Measurements from ENCODE around the gene ATAD2B.

Gene ATAD2B

GRCh38 chr2:23867449-23867848 is 59.5 kb downstream of the ATAD2B start:
- H3K27me3 ChIP-seq (ENCODE audit: control insufficient read depth in 3 of 3, insufficient read depth in 3 of 3, low read depth in 1 of 3, low read length in 3 of 3): no peaks in the 10 kb centered on the region
- no peak overlapping the region for H3K27ac ChIP-seq (replicated peaks; ENCODE audit: low read length)
- H3K23ac ChIP-seq (ENCODE audit: low read depth, low read length, poor library complexity): no peak overlapping the region
- no peak overlapping the region for H3K18ac ChIP-seq (ENCODE audit: low read length)
- H3K36me3 ChIP-seq (replicated peaks in 1 of 2; ENCODE audit: control insufficient read depth in 2 of 2, insufficient read depth in 2 of 2, low read length in 2 of 2): peaks cover 5 to 88% of the 10 kb centered on the region in 2 donors
- H3K4ac ChIP-seq (ENCODE audit: low read length): no peak overlapping the region
- H3K79me1 ChIP-seq (ENCODE audit: low read depth, low read length): no peaks in the 10 kb centered on the region
- no peak overlapping the region for H2BK5ac ChIP-seq (ENCODE audit: low read length)
- no peak overlapping the region for H3K4me2 ChIP-seq (ENCODE audit: insufficient read depth, low read length, poor library complexity, severe bottlenecking)
- H3K14ac ChIP-seq (ENCODE audit: low read length): no peak overlapping the region
- H4K8ac ChIP-seq (ENCODE audit: low read depth, low read length): no peak overlapping the region
- H3K4me3 ChIP-seq (ENCODE audit: low read length in 2 of 2): no peak overlapping the region
- no peak overlapping the region for H2AK5ac ChIP-seq (ENCODE audit: low read depth, low read length)
- no peak overlapping the region for H2BK12ac ChIP-seq (ENCODE audit: low read length)
- no peak overlapping the region for H2AFZ ChIP-seq (ENCODE audit: low read length)
- WGBS, 2 donors (ENCODE audit: extremely low coverage in 2 of 2, insufficient read length in 2 of 2, insufficient replicate concordance in 1 of 2): no CpG with 5 or more reads among the region's 2 CpGs
- no peak for DNase-seq (ENCODE audit: low spot score)
- no peak overlapping the region for H3K9ac ChIP-seq (ENCODE audit: low read depth, low read length, poor library complexity)
- no peaks in the 10 kb centered on the region for H3K9me3 ChIP-seq (replicated peaks in 1 of 2; ENCODE audit: control insufficient read depth in 2 of 2, insufficient read depth in 1 of 2, low read depth in 1 of 2, low read length in 2 of 2)
- no peak overlapping the region for H2BK15ac ChIP-seq (ENCODE audit: low read length)
- H2BK120ac ChIP-seq (ENCODE audit: low read depth, low read length): no peak overlapping the region
- H3K4me1 ChIP-seq (ENCODE audit: control insufficient read depth in 2 of 2, insufficient read depth in 1 of 2, low read depth in 1 of 2, low read length in 2 of 2): no peaks in the 10 kb centered on the region
- no peak overlapping the region for H4K91ac ChIP-seq (ENCODE audit: low read depth, low read length, poor library complexity)

- Histone ChIP-seq H2BK120ac (ENCODE audit: low read depth, low read length) (no peak overlapping the region), H3K79me1 (ENCODE audit: low read depth, low read length) (no peaks in the 10 kb centered on the region), H3K14ac (ENCODE audit: low read length) (no peak overlapping the region), H4K8ac (ENCODE audit: low read depth, low read length) (no peak overlapping the region), H2BK12ac (ENCODE audit: low read length) (no peak overlapping the region), H3K27ac (replicated peaks; ENCODE audit: low read length) (no peak overlapping the region), H3K4me2 (ENCODE audit: insufficient read depth, low read length, poor library complexity, severe bottlenecking) (no peak overlapping the region), H3K23ac (ENCODE audit: low read depth, low read length, poor library complexity) (no peak overlapping the region), H2AK5ac (ENCODE audit: low read depth, low read length) (no peak overlapping the region), H3K4ac (ENCODE audit: low read length) (no peak overlapping the region), H3K36me3 (replicated peaks in 1 of 2; ENCODE audit: control insufficient read depth in 2 of 2, insufficient read depth in 2 of 2, low read length in 2 of 2) (peaks cover 4 to 90% of the 10 kb centered on the region in 2 donors), H3K9ac (ENCODE audit: low read depth, low read length, poor library complexity) (no peak overlapping the region), H3K4me1 (ENCODE audit: control insufficient read depth in 2 of 2, insufficient read depth in 1 of 2, low read depth in 1 of 2, low read length in 2 of 2) (no peaks in the 10 kb centered on the region), H3K27me3 (ENCODE audit: control insufficient read depth in 3 of 3, insufficient read depth in 3 of 3, low read depth in 1 of 3, low read length in 3 of 3) (no peaks in the 10 kb centered on the region), H3K18ac (ENCODE audit: low read length) (no peak overlapping the region), H3K9me3 (replicated peaks in 1 of 2; ENCODE audit: control insufficient read depth in 2 of 2, insufficient read depth in 1 of 2, low read depth in 1 of 2, low read length in 2 of 2) (no peaks in the 10 kb centered on the region), H2AFZ (ENCODE audit: low read length) (no peak overlapping the region), H4K91ac (ENCODE audit: low read depth, low read length, poor library complexity) (no peak overlapping the region), H3K4me3 (ENCODE audit: low read length in 2 of 2) (no peak overlapping the region), H2BK5ac (ENCODE audit: low read length) (no peak overlapping the region), H2BK15ac (ENCODE audit: low read length) (no peak overlapping the region)
- WGBS, 2 donors (ENCODE audit: extremely low coverage in 2 of 2, insufficient read length in 2 of 2, insufficient replicate concordance in 1 of 2): no CpG with 5 or more reads among the region's 8 CpGs
- DNase-seq (ENCODE audit: low spot score): no peak
These were observed 64.1 kb downstream of the ATAD2B start for GRCh38 chr2:23862716-23863426.

- H3K36me3 ChIP-seq (replicated peaks in 1 of 2; ENCODE audit: control insufficient read depth in 2 of 2, insufficient read depth in 2 of 2, low read length in 2 of 2): peaks cover 3 to 87% of the 10 kb centered on the region in 2 donors
- no CpG with 5 or more reads among the region's 4 CpGs for WGBS, 2 donors (ENCODE audit: extremely low coverage in 2 of 2, insufficient read length in 2 of 2, insufficient replicate concordance in 1 of 2)
These were observed 65.0 kb downstream of the ATAD2B start for GRCh38 chr2:23861952-23862351.

GRCh38 chr2:23859983-23860382 is 66.9 kb downstream of the ATAD2B start:
- Histone ChIP-seq H3K4me1 (ENCODE audit: control insufficient read depth in 2 of 2, insufficient read depth in 1 of 2, low read depth in 1 of 2, low read length in 2 of 2) (no peaks in the 10 kb centered on the region), H2BK15ac (ENCODE audit: low read length) (no peak overlapping the region), H2AFZ (ENCODE audit: low read length) (no peak overlapping the region), H3K4me2 (ENCODE audit: insufficient read depth, low read length, poor library complexity, severe bottlenecking) (no peak overlapping the region), H3K14ac (ENCODE audit: low read length) (no peak overlapping the region), H2BK120ac (ENCODE audit: low read depth, low read length) (no peak overlapping the region), H3K18ac (ENCODE audit: low read length) (no peak overlapping the region), H2AK5ac (ENCODE audit: low read depth, low read length) (no peak overlapping the region), H3K36me3 (replicated peaks in 1 of 2; ENCODE audit: control insufficient read depth in 2 of 2, insufficient read depth in 2 of 2, low read length in 2 of 2) (peaks cover 4 to 86% of the 10 kb centered on the region in 2 donors), H3K4me3 (ENCODE audit: low read length in 2 of 2) (no peak overlapping the region), H2BK5ac (ENCODE audit: low read length) (no peak overlapping the region), H3K4ac (ENCODE audit: low read length) (no peak overlapping the region), H2BK12ac (ENCODE audit: low read length) (no peak overlapping the region), H3K27ac (replicated peaks; ENCODE audit: low read length) (no peak overlapping the region), H3K79me1 (ENCODE audit: low read depth, low read length) (peaks cover 2% of the 10 kb centered on the region), H3K27me3 (ENCODE audit: control insufficient read depth in 3 of 3, insufficient read depth in 3 of 3, low read depth in 1 of 3, low read length in 3 of 3) (no peaks in the 10 kb centered on the region), H4K8ac (ENCODE audit: low read depth, low read length) (no peak overlapping the region), H3K9ac (ENCODE audit: low read depth, low read length, poor library complexity) (no peak overlapping the region), H3K23ac (ENCODE audit: low read depth, low read length, poor library complexity) (no peak overlapping the region), H3K9me3 (replicated peaks in 1 of 2; ENCODE audit: control insufficient read depth in 2 of 2, insufficient read depth in 1 of 2, low read depth in 1 of 2, low read length in 2 of 2) (no peaks in the 10 kb centered on the region), H4K91ac (ENCODE audit: low read depth, low read length, poor library complexity) (no peak overlapping the region)
- WGBS, 2 donors (ENCODE audit: extremely low coverage in 2 of 2, insufficient read length in 2 of 2, insufficient replicate concordance in 1 of 2): no CpG with 5 or more reads among the region's 2 CpGs
- no peak for DNase-seq (ENCODE audit: low spot score)

More at GRCh38 chr2:23861952-23862351, 65.0 kb downstream of the ATAD2B start:
- Histone ChIP-seq H4K91ac (ENCODE audit: low read depth, low read length, poor library complexity) (no peak overlapping the region), H3K23ac (ENCODE audit: low read depth, low read length, poor library complexity) (no peak overlapping the region), H3K9ac (ENCODE audit: low read depth, low read length, poor library complexity) (no peak overlapping the region), H3K4ac (ENCODE audit: low read length) (no peak overlapping the region), H3K14ac (ENCODE audit: low read length) (no peak overlapping the region), H3K27ac (replicated peaks; ENCODE audit: low read length) (no peak overlapping the region), H2BK5ac (ENCODE audit: low read length) (no peak overlapping the region), H3K4me1 (ENCODE audit: control insufficient read depth in 2 of 2, insufficient read depth in 1 of 2, low read depth in 1 of 2, low read length in 2 of 2) (no peaks in the 10 kb centered on the region), H3K4me2 (ENCODE audit: insufficient read depth, low read length, poor library complexity, severe bottlenecking) (no peak overlapping the region), H2AFZ (ENCODE audit: low read length) (no peak overlapping the region), H3K9me3 (replicated peaks in 1 of 2; ENCODE audit: control insufficient read depth in 2 of 2, insufficient read depth in 1 of 2, low read depth in 1 of 2, low read length in 2 of 2) (no peaks in the 10 kb centered on the region), H3K18ac (ENCODE audit: low read length) (no peak overlapping the region), H2BK15ac (ENCODE audit: low read length) (no peak overlapping the region), H3K4me3 (ENCODE audit: low read length in 2 of 2) (no peak overlapping the region), H3K79me1 (ENCODE audit: low read depth, low read length) (no peaks in the 10 kb centered on the region), H3K27me3 (ENCODE audit: control insufficient read depth in 3 of 3, insufficient read depth in 3 of 3, low read depth in 1 of 3, low read length in 3 of 3) (no peaks in the 10 kb centered on the region), H2BK120ac (ENCODE audit: low read depth, low read length) (no peak overlapping the region), H2BK12ac (ENCODE audit: low read length) (no peak overlapping the region), H2AK5ac (ENCODE audit: low read depth, low read length) (no peak overlapping the region), H4K8ac (ENCODE audit: low read depth, low read length) (no peak overlapping the region)
- no peak for DNase-seq (ENCODE audit: low spot score)

Measured in neuronal stem cell (in vitro differentiated cells).